ENCODE measurements around the gene EVX2. TPM values are rescaled to one million over a fixed set of nuclear protein-coding genes. Genes with fewer than 3 reads are reported as not detected.

EVX2 gene
- total RNA-seq, 3 donors from 2014 or later: 0.12 TPM; not detected in 2

DNA sequence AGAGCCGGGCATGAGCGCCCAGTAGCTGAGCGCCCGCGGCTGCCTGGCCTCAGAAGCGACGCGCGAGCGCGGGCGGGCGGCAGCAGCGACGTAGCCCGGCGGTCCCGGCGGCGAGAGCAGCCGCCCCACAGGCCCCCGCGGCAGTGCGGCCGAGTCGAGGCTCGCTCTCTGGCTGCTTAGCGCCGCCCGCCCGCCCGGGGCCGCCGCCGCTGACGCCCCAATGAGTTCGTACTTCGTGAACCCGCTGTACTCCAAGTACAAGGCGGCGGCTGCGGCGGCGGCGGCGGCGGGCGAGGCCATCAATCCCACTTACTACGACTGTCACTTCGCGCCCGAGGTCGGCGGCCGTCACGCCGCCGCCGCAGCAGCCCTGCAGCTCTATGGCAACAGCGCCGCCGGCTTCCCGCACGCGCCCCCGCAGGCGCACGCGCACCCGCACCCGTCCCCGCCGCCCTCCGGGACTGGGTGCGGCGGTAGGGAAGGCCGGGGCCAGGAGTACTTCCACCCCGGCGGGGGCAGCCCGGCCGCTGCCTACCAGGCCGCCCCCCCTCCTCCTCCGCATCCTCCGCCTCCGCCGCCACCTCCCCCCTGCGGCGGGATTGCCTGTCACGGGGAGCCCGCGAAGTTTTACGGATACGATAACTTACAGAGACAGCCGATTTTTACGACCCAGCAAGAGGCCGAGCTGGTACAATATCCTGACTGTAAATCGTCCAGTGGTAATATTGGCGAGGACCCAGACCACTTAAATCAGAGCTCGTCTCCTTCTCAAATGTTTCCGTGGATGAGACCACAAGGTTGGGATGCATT, 46.6 kb upstream of the EVX2 start:
- intact Hi-C loops (cut with DNase I, micrococcal nuclease): no loop called here
- no peaks in the 10 kb centered on the region for H3K9me3 ChIP-seq
- peak overlapping the region; percentile 36 for H3K4me3 ChIP-seq
- no peaks in the 10 kb centered on the region for H3K36me3 ChIP-seq (ENCODE audit: low read depth)
- DNase-seq (peak; percentile 60 to 74 (median 67)), ATAC-seq (peak; percentile 61)
- peaks cover 17% of the 10 kb centered on the region for H3K4me1 ChIP-seq (ENCODE audit: low read depth)
- TF ChIP-seq, protein P1, sequence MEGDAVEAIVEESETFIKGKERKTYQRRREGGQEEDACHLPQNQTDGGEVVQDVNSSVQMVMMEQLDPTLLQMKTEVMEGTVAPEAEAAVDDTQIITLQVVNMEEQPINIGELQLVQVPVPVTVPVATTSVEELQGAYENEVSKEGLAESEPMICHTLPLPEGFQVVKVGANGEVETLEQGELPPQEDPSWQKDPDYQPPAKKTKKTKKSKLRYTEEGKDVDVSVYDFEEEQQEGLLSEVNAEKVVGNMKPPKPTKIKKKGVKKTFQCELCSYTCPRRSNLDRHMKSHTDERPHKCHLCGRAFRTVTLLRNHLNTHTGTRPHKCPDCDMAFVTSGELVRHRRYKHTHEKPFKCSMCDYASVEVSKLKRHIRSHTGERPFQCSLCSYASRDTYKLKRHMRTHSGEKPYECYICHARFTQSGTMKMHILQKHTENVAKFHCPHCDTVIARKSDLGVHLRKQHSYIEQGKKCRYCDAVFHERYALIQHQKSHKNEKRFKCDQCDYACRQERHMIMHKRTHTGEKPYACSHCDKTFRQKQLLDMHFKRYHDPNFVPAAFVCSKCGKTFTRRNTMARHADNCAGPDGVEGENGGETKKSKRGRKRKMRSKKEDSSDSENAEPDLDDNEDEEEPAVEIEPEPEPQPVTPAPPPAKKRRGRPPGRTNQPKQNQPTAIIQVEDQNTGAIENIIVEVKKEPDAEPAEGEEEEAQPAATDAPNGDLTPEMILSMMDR (IDR thresholded peaks at IDR 0.05): no peak

DNA sequence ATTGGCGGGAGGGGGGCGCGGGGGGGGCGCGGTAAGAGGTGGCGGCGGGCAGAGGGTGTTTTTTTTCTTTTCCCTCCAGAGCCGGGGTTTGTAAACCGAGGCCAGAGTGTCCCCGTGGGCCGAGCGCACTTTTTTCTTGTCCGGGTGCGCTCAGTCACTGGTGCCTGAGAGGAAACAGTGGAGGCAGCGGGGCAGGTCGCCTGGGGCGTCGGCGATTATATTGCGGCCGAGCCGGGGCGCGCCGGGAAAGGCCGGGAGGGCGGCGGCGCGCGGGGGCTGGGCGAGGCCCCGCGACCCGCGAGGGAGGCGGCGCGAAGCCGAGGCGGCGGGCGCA, 46.0 kb upstream of the EVX2 start:
- DNase-seq: peak in 2 of 3 donors; percentile 55 to 60

DNA sequence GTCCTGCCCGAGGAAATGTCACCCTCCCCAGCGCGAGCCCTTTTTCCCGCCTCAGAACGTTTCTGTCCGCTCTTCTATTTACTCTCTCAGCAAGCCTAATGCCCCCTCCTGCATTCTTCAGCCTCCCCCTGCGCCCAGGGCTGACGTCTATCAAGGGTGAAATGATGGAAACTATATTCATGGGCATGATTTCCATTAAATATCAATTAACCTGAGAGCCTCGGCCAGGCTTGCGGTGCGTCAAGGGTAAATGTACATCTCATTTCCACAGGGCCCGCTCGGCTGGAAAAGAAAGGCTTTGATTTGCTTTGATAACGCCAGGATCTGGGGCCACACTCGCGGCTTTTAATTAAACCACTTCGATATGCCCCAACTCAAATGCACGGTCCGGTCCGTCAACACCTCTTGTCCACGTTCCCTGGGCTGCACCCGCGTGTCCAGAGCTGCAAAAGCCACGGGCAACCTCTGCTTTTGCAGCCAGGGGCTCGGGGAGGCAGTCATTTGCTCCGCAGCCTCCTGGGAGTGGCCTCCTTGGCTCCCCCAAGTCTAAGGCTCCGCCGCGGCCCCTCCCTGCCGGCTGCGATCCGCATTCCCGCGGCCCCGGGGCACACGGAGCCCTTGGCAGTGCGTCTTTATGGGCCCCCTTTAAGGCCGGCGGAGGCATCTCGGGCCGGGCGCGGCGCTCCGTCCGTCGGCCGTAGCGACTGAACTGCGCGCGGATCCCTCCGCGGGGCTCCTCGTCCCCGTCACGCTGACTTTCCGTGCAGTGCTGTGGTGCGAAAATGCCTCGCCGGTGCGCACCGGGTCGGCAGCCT, 45.4 kb upstream of the EVX2 start, which contains the start of gene HOXD8:
HOXD8 (plus strand) TSS at position 724 of the 815 bp plus-strand sequence. CDS start 662 bp downstream, outside the sequence.
- no peaks in the 10 kb centered on the region for H3K36me3 ChIP-seq (ENCODE audit: low read depth)
- DNase-seq (peak; percentile 71 to 84 (median 76)), ATAC-seq (peak; percentile 83)
- H3K4me1 ChIP-seq (ENCODE audit: low read depth): peaks cover 17% of the 10 kb centered on the region
- TF ChIP-seq, protein P1 (IDR thresholded peaks at IDR 0.05): no peak
- no peaks in the 10 kb centered on the region for H3K9me3 ChIP-seq
- intact Hi-C loops (cut with DNase I, micrococcal nuclease): loop anchor here (5.0 to 10.0 kb wide), 4 partner anchors 508 to 1016 kb away; no protein-coding TSS in a partner anchor
- peak within 1 kb of the TSS; percentile 36 for H3K4me3 ChIP-seq

More for the DNA sequence above, 46.0 kb upstream of the EVX2 start:
- peak; percentile 57 for ATAC-seq
- Histone ChIP-seq H3K4me1 (ENCODE audit: low read depth) (peaks cover 17% of the 10 kb centered on the region), H3K9me3 (no peaks in the 10 kb centered on the region), H3K4me3 (peak overlapping the region; percentile 36), H3K36me3 (ENCODE audit: low read depth) (no peaks in the 10 kb centered on the region)
- intact Hi-C loops (cut with DNase I, micrococcal nuclease): loop anchor here (5.0 to 10.0 kb wide), 4 partner anchors 508 to 1015 kb away; no protein-coding TSS in a partner anchor
- TF ChIP-seq, protein P1 (IDR thresholded peaks at IDR 0.05): no peak

DNA sequence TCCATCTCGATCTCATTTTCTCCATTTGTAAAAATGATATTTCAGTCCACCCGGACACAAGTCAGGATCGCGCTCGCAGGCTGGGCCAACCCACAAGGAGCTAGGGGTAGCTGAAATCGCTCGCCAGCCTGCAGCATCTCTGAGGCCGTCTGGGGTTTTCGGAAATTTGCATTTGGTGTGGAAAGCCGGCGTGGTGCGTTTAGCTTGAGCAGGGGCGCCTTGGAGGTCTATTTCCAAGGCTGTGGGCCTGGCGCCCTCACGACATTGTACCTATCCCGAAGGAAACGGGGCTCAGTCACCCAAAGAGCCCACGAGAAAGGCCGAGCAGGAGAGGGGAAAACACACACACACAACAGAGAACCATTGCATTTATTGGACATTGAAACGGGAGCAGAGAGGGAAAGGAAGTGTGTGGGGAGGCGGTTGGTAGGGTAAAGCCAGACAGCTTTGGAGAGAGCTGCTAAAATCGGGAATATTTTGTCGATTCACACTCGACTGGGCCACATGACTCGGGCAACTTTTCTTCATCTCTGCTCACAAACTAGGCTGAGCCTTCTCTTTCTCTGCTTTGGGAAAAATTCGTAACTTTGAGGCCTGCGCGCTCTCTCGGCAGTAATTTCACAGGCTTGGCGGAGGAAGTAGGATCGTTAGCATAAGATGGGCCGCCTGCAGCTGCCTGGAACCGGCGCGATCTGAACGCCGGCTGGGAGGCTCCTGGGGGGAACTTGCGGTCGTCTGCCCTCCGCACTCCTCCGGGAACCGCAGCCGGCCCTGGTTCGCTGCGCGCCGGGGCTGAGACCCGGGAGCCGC, 44.6 kb upstream of the EVX2 start:
- Histone ChIP-seq H3K9me3 (no peaks in the 10 kb centered on the region), H3K4me1 (ENCODE audit: low read depth) (peaks cover 17% of the 10 kb centered on the region), H3K36me3 (ENCODE audit: low read depth) (no peaks in the 10 kb centered on the region), H3K4me3 (no peak overlapping the region)
- TF ChIP-seq, protein P1 (IDR thresholded peaks at IDR 0.05): no peak
- intact Hi-C loops (cut with DNase I, micrococcal nuclease): loop anchor here (5.0 to 10.0 kb wide), 4 partner anchors 509 to 1016 kb away; no protein-coding TSS in a partner anchor
- ATAC-seq: peak; percentile 25
- DNase-seq: peak in 1 of 3 donors; percentile 52

DNA sequence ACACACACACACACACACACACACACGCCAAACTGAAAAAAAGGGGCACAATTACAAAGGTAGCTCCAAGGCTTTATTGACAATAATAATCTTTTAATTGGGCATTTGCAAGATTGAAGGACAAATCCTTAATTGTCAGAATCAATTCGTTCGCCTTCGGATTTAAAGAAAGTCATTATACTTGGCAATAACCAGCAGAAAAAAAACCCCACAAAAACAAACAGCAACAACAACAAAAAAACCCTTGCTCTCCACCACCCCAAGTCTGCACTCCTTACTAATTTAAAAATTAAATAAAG, 44.0 kb upstream of the EVX2 start:
- ATAC-seq (no peak), DNase-seq (no peak)
- TF ChIP-seq, protein P1 (IDR thresholded peaks at IDR 0.05): no peak
- Histone ChIP-seq H3K4me1 (ENCODE audit: low read depth) (peaks cover 17% of the 10 kb centered on the region), H3K4me3 (no peak overlapping the region), H3K36me3 (ENCODE audit: low read depth) (no peaks in the 10 kb centered on the region), H3K9me3 (no peaks in the 10 kb centered on the region)
- intact Hi-C loops (cut with DNase I, micrococcal nuclease): loop anchor here (5.0 to 10.0 kb wide), 4 partner anchors 510 to 1017 kb away; no protein-coding TSS in a partner anchor
